ENCODE data around the gene CRB2. TPM values are rescaled to one million over a fixed set of nuclear protein-coding genes. Genes with fewer than 3 reads are reported as not detected.

The CRB2 gene
- total and polyA plus RNA-seq, 2 of the 4 experiments (the other 2 are of a cell fraction) = not detected

- no peak overlapping the region for H3K23ac ChIP-seq (ENCODE audit: low read depth, low read length)
- no peaks in the 10 kb centered on the region; the same call in 1 of the 2 replicates for H3K36me3 ChIP-seq (ENCODE audit: control insufficient read depth, insufficient read depth, low read length)
- H3K18ac ChIP-seq (ENCODE audit: low read depth, low read length) = no peak overlapping the region
- POLR2A ChIA-PET (ENCODE audit: unreplicated experiment) = no interaction called here
- H4K8ac ChIP-seq (ENCODE audit: low read depth in 2 of 2, low read length in 2 of 2) = no peak overlapping the region
- BruUV-seq (replicated peaks) = no TSS peak
- H2AFZ ChIP-seq (replicated peaks; ENCODE audit: low read length, poor library complexity) = no peak overlapping the region
- no peak overlapping the region for H4K91ac ChIP-seq (ENCODE audit: insufficient read depth, low read depth, low read length)
- H2BK15ac ChIP-seq (ENCODE audit: low read depth, low read length) = no peak overlapping the region
- H3K9ac ChIP-seq (ENCODE audit: low read depth, low read length) = no peak overlapping the region
- H2BK5ac ChIP-seq (ENCODE audit: low read depth, low read length, poor library complexity, severe bottlenecking) = no peak overlapping the region
- DNase-seq (no peak), ATAC-seq (ENCODE audit: low read depth) (no peak)
- no peak overlapping the region for H2AK5ac ChIP-seq (ENCODE audit: low read depth, low read length)
- peaks cover 20% of the 10 kb centered on the region for H3K27me3 ChIP-seq (ENCODE audit: control insufficient read depth, insufficient read depth, low read length)
- no peaks in the 10 kb centered on the region for H3K9me1 ChIP-seq (ENCODE audit: insufficient read depth, low read length)
- H3K4ac ChIP-seq (ENCODE audit: low read depth, low read length) = no peak overlapping the region
- in situ Hi-C loops (cut with MboI; ENCODE audit: low sequenced_read_pairs) (no loop called here), intact Hi-C loops (cut with micrococcal nuclease) (no loop called here), dilution Hi-C loops (cut with HindIII; ENCODE audit: low sequenced_read_pairs, unreplicated experiment) (no loop called here)
- WGBS, 2 experiments (ENCODE audit: extremely low coverage in 2 of 2, insufficient read length in 1 of 2) = 90% methylated on average over 10 of the region's 30 CpGs; no CpG with 5 or more reads in 1 of the 2 experiments
- no peaks in the 10 kb centered on the region for H3K79me1 ChIP-seq (ENCODE audit: low read depth in 1 of 2, low read length in 2 of 2)
- no peak overlapping the region for H3K27ac ChIP-seq (ENCODE audit: insufficient read depth, low read length)
- H3K9me3 ChIP-seq (ENCODE audit: control insufficient read depth, insufficient read depth, low read length) = no peaks in the 10 kb centered on the region
- H3K56ac ChIP-seq (ENCODE audit: extremely low read depth, insufficient read depth, low read length) = no peak overlapping the region
- no peak overlapping the region for H2AK9ac ChIP-seq (replicated peaks; ENCODE audit: low read depth, low read length, poor library complexity)
- H3K4me1 ChIP-seq (ENCODE audit: control insufficient read depth, insufficient read depth, low read length) = no peaks in the 10 kb centered on the region
- H3K14ac ChIP-seq (replicated peaks; ENCODE audit: low read depth, low read length) = no peak overlapping the region
- H4K5ac ChIP-seq (ENCODE audit: low read depth, low read length) = no peak overlapping the region
- no peak overlapping the region for H3K4me3 ChIP-seq (ENCODE audit: insufficient read depth, low read depth, low read length)
- CTCF ChIA-PET = no interaction called here
- TF ChIP-seq BHLHE40 (IDR thresholded peaks at IDR 0.05; ENCODE audit: low read depth, low read length) = no peak
- TF ChIP-seq POLR2A (IDR thresholded peaks at IDR 0.05; ENCODE audit: low read depth, low read length) = no peak
- no peak for TF ChIP-seq MXI1 (IDR thresholded peaks at IDR 0.05; ENCODE audit: borderline replicate concordance, low read depth, low read length)
- no peak for TF ChIP-seq RFX5 (IDR thresholded peaks at IDR 0.05; ENCODE audit: low read depth, low read length)
- TF ChIP-seq USF2 (IDR thresholded peaks at IDR 0.05; ENCODE audit: low read depth, low read length) = no peak
- TF ChIP-seq NFE2L2 (IDR thresholded peaks at IDR 0.05; ENCODE audit: low read depth, low read length) = no peak
- no peak for TF ChIP-seq CHD1 (IDR thresholded peaks at IDR 0.05; ENCODE audit: low read depth, low read length)
- TF ChIP-seq MAZ (IDR thresholded peaks at IDR 0.05; ENCODE audit: borderline replicate concordance, low read depth, low read length) = no peak
- TF ChIP-seq MAFK (IDR thresholded peaks at IDR 0.05; ENCODE audit: low read depth, low read length) = no peak
- no peak for TF ChIP-seq RAD21 (IDR thresholded peaks at IDR 0.05; ENCODE audit: low read length)
- no peak for TF ChIP-seq SMC3 (IDR thresholded peaks at IDR 0.05; ENCODE audit: low read depth, low read length)
- H2BK120ac ChIP-seq (ENCODE audit: low read depth, low read length) = no peak overlapping the region
- H2BK20ac ChIP-seq (ENCODE audit: low read depth, low read length) = no peak overlapping the region
- H3K4me2 ChIP-seq (ENCODE audit: low read depth, low read length) = no peak overlapping the region
- H4K20me1 ChIP-seq (ENCODE audit: insufficient read depth, low read length) = no peaks in the 10 kb centered on the region
Measured at GRCh38 chr9:123378956-123379660, 23.1 kb downstream of the CRB2 start.

All from IMR-90 (cell line).